CD4-positive, alpha-beta T cell treated with Interleukin-17A for 4 hours (primary cell): ENCODE data around the gene TBCA.
"Not testable (repeated sequence)": the region's sequence is repeated elsewhere in the genome, so short reads cannot be mapped to it uniquely, and the experiment has no call there.

Experiments
- DNase-seq: peaks from one replicate; pipeline ENCODE4 v3.0.0-alpha.2; 2020; ENCODE audit warnings: mixed read lengths

Gene TBCA

DNA sequence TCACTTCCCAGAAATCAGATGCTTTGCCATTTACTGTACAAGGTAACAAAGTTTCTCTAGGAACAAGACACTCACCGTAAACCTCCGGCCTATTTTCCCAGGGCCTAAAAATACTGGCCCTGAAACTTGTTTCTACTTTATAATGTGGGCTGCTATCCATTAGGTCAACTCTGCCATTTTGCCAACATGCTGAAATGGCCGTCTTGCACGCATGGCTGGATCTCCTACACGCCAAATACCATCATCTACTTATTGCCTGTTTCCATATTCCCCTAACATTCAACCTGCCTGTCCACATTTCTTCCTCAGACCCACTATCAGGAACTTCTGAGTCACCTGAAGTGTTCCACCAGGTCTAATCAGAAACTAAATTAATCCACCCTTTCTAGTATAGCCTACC lies 4.7 kb downstream of the TBCA start:
- DNase-seq = no peak

DNA sequence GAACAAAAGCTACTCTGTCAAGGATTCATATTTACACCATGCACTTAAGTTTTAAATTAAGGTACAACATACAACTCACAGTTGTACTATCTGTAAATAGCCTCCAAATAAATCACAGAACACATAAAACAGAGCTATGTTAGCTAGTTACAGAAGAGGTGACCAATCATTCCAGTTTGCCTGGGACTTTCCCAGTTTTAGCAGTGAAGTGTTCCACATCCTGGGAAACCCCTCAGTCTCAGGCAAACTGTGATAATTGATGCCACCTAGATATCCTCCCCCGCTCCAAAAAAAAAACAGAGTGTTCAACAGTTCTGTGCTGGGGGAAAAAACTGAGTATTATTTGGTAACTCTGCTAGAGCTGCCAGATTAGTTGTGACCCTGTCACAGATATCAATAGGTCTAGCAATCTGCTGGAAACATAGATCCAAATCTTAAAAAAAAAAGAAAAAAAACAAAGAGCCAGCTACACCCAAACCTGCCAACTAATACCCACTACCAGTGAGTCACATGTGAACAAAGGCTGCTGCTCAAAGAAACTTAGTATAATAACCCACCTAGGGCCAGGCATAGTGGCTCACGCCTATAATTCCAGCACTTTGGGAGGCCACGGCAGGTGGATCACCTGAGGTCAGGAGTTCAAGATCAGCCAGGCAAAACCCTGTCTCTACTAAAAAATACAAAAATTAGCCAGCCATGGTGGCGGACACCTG lies 5.7 kb downstream of the TBCA start:
- DNase-seq = no peak

DNA sequence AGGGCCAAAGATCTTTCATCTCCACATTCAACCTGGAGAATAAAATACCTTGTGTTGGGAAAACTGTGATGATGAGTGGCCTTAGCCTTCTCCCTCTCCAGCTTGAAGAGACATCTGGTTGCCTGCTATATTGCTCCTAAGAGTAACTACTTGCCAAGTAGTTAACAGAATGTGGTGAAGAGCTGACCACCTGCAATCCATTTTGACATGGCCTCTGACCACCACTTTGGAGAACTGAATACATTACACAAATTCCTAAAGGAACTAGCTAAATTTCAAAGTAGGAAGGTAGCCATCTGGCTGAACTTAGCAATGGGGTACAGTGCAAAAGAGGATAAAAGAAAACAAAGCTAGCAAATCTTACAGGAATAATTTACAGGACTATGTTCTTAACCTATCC lies 7.2 kb downstream of the TBCA start:
- DNase-seq = no peak

DNA sequence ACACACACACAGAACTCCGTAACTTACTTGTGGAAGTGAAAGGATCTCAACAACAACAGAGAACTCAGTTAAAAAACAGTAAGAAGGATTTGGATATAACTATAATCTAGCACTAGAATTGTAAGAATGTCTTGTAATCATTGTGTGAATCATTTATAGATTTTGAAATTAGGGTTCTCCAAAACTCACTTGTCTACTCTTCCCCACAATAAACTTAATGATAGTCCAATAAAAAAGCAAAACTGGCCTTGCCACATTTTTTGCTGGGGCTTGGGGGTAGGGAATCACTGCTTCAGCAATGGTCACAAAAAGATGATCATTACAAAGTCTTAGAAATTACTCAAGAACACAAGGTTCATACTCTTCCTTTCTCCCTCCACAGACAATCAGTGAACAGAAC lies 8.8 kb downstream of the TBCA start:
- no peak for DNase-seq

DNA sequence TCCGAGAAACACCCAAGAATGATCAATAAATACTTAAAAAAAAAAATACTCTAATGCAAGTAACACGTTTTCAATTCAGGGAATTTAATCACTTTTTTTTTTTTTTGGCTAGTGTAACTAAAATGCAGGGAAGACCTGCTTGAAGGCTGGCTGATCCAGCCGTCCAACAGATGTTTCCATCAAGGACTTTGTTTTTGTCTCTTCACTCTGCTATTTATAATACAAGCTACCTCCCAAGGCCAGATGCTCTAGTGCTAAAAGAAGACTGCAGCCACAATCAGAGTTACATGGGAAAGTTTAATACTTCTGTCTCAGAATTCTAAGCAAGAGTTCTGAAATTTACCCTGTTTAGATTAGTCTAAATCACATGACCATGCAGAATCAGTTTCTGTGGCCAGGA lies 14.5 kb downstream of the TBCA start:
- DNase-seq = no peak

DNA sequence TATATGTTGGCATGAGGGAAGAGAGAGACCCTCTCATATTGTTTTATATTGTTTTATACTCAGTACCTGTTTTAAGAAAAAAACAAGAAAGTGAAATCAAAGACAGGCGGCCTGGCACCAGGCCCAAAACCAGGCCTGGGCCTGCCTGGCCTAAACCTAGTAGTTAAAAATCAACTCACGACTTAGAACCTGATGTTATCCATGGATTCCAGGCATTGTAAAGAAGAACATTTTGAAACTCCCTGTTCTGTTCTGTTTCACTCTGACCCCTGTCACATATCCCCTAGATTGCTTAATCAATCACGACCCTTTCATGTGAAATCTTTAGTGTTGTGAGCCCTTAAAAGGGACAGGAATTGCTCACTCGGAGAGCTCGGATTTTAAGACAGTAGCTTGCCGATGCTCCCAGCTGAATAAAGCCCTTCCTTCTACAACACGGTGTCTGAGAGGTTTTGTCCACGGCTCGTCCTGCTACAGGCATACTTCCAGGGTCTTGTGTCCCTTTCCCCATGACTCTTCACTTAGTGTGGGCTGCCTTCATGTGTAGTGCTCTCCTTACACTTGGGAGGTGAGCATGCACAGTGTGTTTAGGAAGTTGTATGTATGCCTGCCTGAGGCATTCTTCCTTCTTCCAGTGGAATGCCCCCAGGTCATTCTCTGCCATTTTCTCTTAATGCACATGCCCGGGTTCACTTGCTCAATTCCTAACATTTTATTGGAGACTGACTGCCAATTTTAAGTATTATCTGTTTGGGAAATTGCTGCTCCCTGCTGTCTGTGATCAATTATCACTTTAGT lies 17.8 kb downstream of the TBCA start:
- no peak for DNase-seq

DNA sequence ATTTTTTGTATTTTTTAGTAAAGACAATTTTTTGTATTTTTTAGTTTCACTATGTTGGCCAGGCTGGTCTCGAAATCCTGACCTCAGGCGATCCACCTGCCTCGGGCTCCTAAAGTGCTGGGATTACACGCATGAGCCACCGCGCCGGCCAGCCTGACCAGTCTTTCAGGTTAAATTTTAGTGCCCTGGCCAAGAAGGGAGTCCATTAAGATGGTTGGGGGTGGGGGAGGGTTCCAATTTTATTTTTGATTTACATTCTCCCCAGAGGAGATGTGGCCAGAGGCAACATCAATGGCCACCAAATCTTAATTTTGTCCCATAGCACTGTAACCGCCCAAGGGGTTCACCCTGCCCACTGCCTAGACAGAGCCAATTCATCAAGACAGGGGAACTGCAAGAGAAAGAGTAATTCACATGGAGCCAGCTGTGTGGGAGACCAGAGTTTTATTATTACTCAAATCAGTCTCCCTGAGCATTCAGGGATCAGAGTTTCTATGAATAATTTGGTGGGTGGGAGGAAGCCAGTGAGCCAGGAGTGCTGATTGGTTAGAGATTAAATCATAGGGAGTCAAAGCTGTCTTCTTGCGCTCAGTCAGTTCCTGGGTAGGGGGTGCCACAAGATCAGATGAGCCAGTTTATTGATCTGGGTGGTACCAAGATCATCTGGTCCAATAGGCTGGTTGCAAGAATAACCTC lies 24.7 kb downstream of the TBCA start:
- no peak for DNase-seq

DNA sequence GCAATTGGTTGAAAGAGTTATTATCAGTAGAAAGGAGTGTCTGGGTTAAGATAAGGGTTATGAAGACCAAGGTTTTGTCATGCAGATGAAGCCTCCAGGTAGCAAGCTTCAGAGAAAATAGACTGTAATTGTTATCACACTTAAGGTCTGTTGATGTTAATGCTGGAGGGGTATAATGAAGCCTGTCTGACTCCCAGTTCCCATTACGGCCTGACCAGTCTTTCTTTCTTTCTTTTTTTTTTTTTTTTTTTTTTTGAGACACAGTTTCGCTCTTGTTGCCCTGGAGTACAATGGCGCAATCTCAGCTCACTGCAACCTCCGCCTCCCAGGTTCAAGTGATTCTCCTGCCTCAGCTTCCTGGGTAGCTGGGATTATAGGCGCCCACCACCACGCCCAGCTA lies 25.2 kb downstream of the TBCA start:
- DNase-seq = not testable (repeated sequence)

DNA sequence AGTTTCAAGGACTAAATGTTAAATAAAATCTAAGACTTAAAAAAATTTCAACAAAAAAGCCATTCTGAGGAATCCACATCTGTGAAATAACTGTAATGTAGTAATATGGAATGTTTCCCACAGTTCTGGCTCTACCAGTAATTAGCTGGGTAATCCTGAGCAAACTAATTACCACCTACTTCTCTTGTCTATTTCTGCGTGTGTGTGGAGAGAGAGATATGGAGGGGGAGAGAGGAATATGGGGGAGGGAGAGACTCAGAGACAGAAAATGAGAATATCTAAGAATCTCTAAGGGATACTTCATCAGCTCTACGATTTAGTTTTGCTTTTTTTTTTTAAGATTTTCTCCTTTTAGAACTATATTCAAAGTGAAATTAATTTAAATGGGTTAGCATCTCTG lies 28.0 kb downstream of the TBCA start:
- no peak for DNase-seq

DNA sequence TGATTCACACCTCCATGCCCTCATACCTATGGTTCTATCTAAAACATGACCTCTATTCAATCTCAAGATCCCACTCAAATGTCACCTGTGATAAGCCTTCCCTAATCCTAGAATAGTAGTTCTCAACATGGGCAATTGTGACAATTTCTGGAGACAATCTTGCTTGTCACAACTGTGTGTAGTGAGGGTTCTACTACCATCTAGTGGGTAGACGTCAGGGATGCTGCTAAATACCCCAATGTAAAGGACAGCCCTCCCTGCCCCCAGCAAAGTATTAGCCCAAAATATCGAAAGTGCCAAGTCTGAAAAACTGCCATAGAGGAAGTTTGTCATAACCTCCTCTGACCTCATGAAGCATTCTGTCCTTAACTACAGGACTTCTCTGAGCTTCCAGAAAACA lies 32.0 kb downstream of the TBCA start:
- DNase-seq = no peak

DNA sequence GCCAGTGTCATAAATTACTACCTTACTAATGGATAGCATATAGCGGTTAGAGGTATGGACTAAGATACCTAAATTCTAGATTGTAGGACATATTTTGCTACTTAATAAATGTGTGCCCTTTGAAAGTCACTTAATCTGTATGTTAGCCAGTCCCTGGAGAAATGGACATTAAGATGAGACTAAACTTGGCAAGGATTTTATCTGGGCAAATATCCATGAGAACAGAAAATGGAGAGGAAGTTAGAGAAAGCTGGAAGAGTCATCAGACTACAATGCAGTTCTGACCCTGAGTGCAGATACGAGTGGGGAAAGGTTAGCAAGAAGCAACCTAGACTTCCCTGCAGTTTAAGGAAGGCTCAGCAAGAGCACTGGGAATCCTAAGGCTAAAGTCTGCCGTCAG lies 33.0 kb downstream of the TBCA start:
- DNase-seq = no peak

DNA sequence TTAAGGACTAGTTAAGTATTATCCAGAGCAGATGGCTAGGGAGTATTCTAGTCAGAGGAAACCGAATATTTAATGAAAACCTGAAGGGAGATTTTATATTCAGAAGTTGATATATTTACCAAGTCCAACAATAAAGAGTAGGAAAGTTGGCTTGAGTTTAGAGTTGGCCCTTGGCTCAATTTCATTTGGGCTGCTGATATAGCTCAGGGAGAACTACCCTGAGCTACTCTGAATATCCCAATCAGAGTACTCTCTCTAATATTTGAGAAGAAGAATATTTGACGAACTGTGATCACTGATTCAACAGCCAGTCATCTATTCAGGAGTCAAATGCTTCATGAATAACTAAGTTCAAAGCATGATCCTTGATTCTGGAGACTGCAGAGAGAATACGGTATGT lies 34.5 kb downstream of the TBCA start:
- no peak for DNase-seq

DNA sequence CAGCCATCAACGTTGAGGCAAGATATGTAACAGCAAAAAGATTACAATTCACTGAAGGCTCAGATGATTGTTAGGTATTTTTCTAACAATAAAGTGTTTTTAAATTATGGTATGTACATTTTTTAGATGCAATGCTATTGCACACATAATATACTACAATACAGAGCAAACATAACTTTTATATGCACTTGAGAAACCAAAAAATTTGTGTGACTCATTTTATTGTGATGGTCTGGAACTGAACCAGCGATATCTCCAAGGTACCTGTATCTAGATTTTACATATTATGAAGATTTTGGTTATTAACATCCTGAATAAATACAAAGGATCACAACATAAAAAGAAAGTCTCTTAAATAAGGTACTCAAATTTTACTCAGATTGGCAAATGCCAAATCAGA lies 41.3 kb downstream of the TBCA start:
- DNase-seq = no peak

DNA sequence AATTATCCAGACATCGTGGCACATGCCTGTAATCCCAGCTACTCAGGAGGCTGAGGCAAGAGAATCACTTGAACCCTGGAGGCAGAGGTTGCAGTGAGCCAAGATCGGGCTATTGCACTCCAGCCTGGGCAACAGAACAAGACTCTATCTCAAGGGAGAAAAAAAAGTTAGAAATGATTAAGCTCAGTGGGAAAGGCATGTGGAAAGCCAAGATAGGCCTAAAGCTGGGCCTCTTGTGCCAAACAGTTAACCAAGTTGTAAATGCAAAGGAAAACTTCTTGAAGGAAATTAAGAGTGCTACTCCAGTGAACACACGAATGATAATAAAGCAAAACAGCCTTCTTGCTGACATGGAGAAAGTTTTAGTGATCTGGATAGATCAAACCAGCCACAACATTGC lies 43.0 kb downstream of the TBCA start:
- DNase-seq = no peak

DNA sequence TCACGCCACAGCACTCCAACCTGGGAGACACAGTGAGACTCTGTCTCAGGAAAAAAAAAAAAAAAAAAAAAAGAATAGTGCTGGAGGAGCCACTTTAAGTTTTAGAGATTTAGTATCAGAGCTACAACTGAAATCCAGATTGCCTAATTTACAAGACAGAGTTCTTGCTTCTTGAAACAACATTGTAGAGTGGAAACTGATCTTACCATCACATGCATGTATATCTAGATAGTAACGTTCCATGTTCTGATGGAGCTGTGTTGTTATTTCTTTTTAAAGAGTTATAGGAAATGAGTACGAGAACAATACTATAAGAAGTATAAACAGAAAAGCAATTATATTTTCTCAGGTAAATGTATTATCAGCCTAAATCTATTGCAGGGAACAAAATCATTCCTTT lies 48.9 kb downstream of the TBCA start:
- no peak for DNase-seq

DNA sequence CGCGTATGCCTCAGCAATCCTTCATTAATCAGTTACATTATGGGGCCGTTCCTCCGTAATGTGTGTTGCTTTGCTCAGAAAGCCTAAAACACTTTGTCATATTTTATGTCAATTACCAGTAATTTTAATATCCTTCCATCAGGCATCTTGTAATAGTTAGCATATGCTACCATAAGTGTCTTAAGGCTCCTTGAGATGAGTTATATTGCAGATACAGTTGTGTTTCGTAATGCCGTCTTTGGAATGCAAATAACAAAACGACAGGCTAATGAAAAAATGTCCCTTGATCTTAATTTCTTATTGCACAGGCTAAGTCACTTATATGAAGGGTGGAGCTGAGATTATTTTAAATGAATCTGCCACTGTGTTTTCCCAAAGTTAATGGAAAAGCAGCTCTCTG lies 50.5 kb downstream of the TBCA start:
- no peak for DNase-seq

DNA sequence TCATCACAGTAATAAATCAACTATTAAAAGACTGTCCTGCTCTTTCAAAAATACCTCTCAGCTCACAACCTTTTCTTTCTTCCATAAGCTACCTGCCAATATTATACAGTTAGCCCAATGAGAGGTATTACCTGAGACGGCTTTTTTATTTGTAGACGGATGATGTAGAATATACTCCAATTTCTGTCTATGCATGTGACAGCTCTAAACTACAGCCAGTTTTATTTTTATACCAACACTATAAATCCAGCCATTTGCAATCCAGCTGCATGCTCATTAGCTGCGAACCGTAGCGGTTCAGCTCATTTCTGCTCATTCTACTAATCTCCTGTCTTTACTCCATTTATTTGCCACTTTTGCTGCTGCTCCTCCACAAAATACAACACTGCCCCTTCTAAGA lies 51.2 kb downstream of the TBCA start:
- DNase-seq = no peak

DNA sequence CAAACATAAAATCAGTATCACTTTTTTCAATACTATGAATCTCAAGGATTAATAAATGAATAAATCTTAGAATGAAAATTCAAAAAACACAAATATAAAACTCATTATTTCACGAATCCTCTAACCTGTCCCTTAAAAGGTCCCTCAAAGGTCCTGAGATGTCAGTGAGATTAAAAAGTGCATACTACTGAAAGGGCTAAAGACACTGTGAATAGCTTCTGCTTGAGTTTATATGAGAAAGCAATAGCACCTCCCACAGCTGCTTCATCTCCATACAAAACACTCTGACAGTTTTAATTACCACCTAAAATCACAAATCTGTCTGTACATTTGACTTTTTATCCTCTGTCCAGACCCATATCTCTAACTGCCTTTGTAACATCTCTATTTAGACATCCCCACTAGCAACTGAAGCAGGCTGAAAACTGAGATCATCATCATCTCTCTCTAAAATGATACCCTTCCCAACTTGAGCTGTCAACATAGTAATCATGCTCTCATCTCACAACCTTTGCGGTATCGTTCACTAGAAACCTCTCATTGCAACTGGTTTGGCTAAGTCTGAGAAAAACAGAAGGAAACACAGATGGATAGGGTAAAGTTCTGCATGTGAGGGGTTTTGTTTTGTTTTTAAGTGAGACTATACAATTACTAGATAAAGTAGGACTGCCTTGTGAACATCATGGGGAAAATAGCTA lies 56.3 kb downstream of the TBCA start:
- DNase-seq = no peak

DNA sequence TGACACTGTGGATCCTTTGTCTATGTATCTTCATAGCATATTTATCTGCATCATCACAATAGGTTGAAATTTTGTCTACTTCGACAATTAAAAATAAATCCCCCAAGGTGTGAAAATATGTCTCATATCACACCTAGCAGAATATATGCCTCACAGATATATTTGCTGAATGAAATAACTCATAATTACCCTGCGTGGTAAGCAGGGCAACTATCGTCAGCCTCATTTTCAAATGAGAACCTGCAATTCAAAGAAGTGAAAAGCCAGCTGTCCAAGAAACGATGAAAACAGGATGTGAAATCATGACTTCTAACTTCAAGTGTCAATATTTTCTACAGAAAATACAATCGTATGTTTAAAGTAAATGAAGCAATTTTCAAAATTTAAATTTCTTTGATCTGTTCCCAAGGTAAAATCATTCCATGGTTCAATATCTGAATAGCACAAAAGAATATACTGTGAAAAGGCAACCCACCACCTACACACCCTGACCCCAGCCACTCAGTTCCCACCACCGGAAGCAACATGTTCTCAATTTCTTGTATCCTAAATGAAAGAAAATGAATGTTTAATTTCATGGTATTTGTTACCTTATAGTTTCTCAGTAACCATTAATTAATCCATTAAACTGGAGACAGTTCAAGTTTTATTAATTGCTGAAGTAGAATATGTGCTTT lies 57.1 kb downstream of the TBCA start:
- no peak for DNase-seq

DNA sequence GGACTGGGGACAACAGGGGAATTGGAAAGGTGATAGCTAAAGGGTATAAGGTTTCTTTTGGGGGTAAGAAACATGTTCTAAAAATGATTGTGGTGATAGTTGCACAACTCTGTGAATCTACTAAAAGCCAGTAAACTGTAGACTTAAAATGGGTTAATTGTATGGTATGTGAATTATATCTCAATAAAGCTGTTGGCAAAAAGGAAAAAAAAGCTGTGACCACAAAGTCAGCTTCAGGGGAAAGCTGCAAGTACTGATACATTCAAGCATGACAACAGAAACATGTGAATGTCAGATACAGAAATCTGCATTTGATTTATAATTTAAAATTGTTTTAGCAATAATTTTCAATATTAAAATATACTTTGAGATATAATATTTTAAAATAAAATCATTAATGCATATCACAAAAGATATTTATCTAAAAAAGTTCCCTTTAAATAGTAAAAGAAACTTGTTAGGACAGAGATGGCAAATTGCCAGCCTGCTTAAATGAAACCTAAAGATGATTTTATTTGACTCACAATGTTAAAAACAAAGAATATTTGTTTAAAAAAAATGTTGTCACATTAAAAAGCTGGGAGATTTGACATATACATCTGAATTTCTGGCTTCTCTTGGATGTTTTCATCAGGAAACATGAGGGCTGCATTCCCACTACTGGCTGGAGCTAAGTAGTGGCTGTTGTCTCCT lies 66.0 kb downstream of the TBCA start:
- no peak for DNase-seq

DNA sequence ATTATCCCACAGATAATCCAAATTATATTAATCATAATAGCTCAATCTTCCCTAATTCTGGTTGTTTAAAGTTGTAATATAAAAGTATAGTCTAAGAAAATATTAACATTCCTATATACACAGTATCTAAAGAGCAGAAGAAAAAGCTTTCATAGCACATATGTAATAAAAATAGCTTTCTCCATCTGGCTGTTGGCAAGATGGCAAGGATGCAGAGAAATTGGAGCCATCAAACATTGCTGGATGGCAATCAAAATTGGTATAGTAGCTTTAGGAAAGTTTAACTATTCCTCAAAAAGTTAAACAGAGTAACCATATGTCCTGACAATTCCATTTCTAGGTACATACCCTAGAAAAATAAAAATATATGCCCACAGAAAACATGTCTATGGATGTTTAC lies 66.8 kb downstream of the TBCA start:
- DNase-seq = no peak

DNA sequence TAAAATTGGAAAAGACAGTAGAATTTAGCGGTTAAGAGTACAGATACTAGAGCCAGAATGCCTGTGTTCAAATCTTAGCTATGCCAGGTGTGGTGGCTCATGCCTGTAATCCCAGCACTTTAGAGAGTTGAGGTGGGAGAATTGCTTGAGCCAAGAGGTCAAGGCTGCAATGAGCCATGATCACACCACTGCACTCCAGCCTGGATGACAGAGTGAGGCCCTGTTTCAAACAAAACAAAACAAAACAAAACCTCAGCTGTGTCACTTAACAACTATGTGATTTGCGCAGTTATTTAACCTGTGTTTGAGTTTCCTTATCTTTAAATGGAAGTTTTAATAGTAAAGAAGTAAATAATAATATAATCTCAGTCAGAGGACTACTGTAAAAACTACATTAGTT lies 68.3 kb downstream of the TBCA start:
- DNase-seq = no peak
